Activated CD8-positive, alpha-beta memory T cell treated with anti-CD3 and anti-CD28 coated beads for 36 hours (primary cell): Measurements from ENCODE around the gene SRSF4. TPM values are rescaled to one million over a fixed set of nuclear protein-coding genes. Genes with fewer than 3 reads are reported as not detected.
"Not testable (repeated sequence)": the region's sequence is repeated elsewhere in the genome, so short reads cannot be mapped to it uniquely, and the experiment has no call there.

Experiments used
- CTCF ChIA-PET: fragments of 350-600 bp; sonication (Branson Sonifier 250); formaldehyde crosslinking; loops from one replicate; lab custom pipeline; 2021; ENCODE audit warnings: antibody characterized with exemption; lab: Charles Lee
- POLR2A ChIA-PET: fragments of 350-600 bp; sonication (Branson Sonifier 250); formaldehyde crosslinking; loops from one replicate; lab custom pipeline; 2021; ENCODE audit warnings: antibody characterized with exemption; lab: Charles Lee
- total RNA-seq, 2 experiments: library from RNA; stranded (reverse); gene quantifications; one replicate each; pipeline ENCODE4 v1.2.3, GENCODE V29; 2021

Gene SRSF4
- total RNA-seq, 2 experiments from 2014 or later, result 116 to 120 TPM

DNA sequence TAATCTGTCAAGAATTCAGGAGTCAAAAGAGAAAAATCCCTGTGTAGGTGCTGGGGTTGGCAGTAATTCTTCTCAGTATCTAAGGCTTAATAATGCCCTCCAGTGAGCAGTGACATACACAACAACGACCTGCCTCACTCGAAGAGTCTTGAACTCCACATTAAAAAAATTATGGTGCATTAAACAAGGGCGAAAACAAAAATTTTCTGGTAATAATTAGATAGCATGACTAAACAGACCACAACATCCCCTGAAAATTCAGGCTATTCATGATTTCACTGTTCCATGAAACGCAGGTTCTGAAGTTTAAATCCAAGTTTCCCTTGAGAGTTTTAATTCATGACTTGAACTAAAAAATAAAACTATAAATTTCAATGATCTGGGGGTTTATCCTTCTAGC is 5.1 kb downstream of the SRSF4 start:
- CTCF ChIA-PET, result no interaction called here
- POLR2A ChIA-PET, result no interaction called here

- CTCF ChIA-PET, result no interaction called here
- POLR2A ChIA-PET, result no interaction called here
Measured at GRCh38 chr1:29172415-29172939, 9.2 kb downstream of the SRSF4 start.

- ChIA-PET CTCF (no interaction called here), POLR2A (no interaction called here)
Measured at GRCh38 chr1:29171521-29171920, 10.2 kb downstream of the SRSF4 start.

DNA sequence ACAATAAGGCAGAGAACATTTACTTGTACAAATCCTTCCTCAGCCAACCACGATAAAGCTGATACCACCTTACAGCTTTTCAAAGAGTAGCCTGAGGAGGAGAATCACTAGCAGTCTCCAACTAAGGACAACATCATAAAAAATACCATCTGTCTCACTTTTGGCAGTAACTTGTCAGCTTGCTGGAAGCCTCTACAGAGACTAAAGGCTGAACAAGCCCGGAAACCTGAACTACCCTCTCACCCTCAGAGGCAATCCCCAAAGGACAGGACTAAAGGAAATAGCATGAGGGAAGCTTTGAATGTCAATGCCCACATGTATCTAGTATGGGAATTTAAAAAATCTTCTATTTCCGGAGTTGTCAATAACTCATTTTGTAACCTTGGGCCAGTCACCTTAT is 10.6 kb downstream of the SRSF4 start:
- ChIA-PET CTCF (no interaction called here), POLR2A (no interaction called here)

GRCh38 chr1:29169976-29170375 is 11.7 kb downstream of the SRSF4 start:
- CTCF ChIA-PET, result interaction anchor here (0.6 to 1.0 kb wide), 2 partner anchors 33 to 378 kb away, joined by 3 to 4 read pairs; no protein-coding TSS in a partner anchor
- POLR2A ChIA-PET, result no interaction called here

DNA sequence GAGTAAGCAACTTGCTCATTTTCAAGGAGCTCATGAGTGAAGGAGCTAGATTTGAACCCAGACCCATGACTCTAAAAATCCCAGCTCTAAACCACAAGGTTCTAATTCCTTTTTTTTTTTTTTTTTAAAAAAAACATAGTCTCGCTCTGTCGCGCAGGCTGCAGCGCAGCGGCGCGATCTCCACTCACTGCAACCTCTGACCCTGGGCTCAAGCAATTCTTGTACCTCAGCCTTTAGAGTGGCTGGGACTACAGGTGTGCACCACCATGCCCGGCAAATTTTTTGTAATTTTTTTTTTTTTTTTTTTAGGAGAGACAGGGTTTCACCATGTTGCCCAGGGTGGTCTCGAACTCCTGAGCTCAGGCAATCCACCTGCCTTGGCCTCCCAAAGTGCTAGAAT is 13.8 kb downstream of the SRSF4 start:
- POLR2A ChIA-PET, result interaction anchor here (0.7 kb wide), 1 partner anchor 12 kb away, joined by 7 read pairs; no protein-coding TSS in a partner anchor
- CTCF ChIA-PET, result interaction anchor here (0.7 kb wide), 2 partner anchors 56 to 1679 kb away, joined by 3 read pairs; no protein-coding TSS in a partner anchor

DNA sequence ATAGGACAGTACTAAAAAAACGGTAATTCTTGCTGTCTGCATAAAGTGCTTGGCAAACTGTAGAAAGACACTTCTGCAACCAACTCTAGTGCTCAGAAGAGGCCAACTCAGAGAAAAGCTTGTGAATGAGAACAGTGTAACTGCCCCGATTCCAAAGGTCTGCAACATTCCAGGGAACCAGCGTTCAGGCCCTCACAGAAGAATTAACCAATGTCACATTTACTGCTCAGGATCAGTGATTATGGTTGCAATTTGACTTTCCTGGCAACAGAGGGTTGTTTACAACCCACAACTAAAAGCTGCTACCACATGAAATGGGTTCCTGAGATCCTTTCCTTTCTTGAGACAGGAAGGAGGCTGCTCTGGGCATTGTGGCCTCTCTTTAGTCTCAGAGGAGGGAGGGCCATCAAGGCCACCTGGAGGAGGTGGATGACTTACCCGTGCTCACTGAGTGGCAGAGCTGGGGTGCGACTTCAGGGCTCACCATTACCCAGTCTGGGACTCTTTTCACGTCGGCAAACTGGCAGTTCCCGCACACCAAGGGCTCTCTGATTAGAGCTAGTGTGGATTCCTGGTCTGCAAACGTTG is 15.3 kb downstream of the SRSF4 start:
- ChIA-PET CTCF (interaction anchor here (0.5 kb wide), 1 partner anchor 10 kb away, joined by 3 read pairs; no protein-coding TSS in a partner anchor), POLR2A (interaction anchor here (0.6 to 1.3 kb wide), 2 partner anchors 15 to 208 kb away, joined by 4 to 7 read pairs; partner anchors contain the start of gene SRSF4)

GRCh38 chr1:29164588-29164987 is 17.1 kb downstream of the SRSF4 start:
- ChIA-PET POLR2A (no interaction called here), CTCF (no interaction called here)

DNA sequence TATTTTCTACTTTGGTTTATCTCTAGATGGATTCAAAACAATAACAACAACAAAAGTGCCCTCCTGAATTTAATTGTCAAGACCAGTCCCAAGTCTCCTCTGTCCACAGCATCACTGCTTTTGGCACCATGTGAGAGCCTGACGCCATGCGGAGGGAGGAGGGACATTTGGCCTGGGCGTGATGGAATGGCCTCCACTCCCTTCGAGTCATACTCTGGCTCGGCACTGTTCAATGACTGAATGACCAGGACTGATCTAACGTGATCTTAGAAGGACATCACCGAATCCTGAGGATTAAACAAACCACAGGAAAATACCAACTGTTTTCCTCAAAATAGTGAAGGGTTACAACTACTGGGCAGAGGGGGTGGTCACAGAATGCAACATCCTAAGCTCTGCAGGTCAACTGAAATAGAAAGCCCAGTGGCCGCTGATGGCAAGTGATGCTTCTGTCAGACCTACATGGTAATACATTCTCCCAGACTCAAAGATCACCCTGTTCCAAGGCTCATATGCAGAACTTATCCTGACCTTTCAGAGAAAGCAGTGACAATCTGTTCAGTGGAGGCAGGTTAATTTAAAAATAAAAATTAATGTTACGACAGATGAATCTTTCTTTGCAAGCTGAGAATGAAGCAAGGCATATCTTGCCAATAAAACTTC is 19.1 kb downstream of the SRSF4 start:
- CTCF ChIA-PET, result interaction anchor here (0.5 kb wide), 1 partner anchor 288 kb away, joined by 3 read pairs; no protein-coding TSS in a partner anchor
- POLR2A ChIA-PET, result no interaction called here

DNA sequence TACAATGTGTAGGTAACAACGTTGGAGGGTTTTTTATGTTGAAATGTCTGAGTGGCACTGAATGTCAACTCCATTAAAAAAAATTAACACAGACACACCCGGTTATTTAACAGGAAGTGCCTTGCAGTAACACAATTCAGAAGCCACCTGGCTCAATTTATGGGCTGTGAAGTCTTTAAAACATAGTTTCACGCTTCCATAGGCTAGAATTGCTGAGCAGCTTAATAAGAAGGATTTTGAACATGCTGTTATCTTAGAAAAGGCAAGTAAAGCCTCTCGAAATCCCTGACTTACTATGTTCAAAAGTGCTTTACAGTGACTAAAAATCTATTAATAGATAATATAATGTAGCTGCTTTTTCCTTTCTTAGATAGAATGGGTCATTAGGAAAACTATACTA is 19.7 kb downstream of the SRSF4 start:
- POLR2A ChIA-PET, result no interaction called here
- CTCF ChIA-PET, result interaction anchor here (0.5 kb wide), 1 partner anchor 287 kb away, joined by 3 read pairs; no protein-coding TSS in a partner anchor

DNA sequence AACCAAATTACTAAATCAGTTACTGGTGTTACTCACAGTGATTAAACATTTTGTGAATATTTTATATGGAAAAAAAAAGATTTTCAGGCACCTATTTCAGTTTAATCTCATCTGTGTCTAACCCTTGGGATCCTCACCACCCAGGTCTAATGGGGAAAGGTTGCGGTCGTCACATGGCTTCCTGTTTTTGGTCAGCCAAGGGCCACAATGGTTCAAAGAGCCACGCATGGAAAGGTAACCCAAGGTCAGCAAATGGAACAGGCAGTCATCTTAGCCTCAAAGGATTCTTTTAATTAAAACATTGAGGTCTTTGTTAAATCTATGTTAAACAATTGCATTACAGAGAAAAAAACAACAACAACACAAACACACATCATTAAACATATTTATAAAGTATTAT is 21.9 kb downstream of the SRSF4 start:
- ChIA-PET CTCF (interaction anchor here (0.6 kb wide), 2 partner anchors 20 to 1723 kb away, joined by 3 to 5 read pairs; no protein-coding TSS in a partner anchor), POLR2A (no interaction called here)

GRCh38 chr1:29157269-29157601 is 24.5 kb downstream of the SRSF4 start:
- POLR2A ChIA-PET, result interaction anchor here (0.6 kb wide), 1 partner anchor 21 kb away, joined by 7 read pairs; no protein-coding TSS in a partner anchor
- CTCF ChIA-PET, result interaction anchor here (0.9 kb wide), 1 partner anchor 32 kb away, joined by 3 read pairs; no protein-coding TSS in a partner anchor

- POLR2A ChIA-PET, result interaction anchor here (0.6 to 0.7 kb wide), 2 partner anchors 21 to 267 kb away, joined by 6 to 7 read pairs; no protein-coding TSS in a partner anchor
- CTCF ChIA-PET, result interaction anchor here (0.7 to 0.9 kb wide), 2 partner anchors 10 to 31 kb away, joined by 3 read pairs; no protein-coding TSS in a partner anchor
Measured at GRCh38 chr1:29156543-29157268, 25.0 kb downstream of the SRSF4 start.

GRCh38 chr1:29152046-29152805 is 29.5 kb downstream of the SRSF4 start:
- CTCF ChIA-PET, result no interaction called here

DNA sequence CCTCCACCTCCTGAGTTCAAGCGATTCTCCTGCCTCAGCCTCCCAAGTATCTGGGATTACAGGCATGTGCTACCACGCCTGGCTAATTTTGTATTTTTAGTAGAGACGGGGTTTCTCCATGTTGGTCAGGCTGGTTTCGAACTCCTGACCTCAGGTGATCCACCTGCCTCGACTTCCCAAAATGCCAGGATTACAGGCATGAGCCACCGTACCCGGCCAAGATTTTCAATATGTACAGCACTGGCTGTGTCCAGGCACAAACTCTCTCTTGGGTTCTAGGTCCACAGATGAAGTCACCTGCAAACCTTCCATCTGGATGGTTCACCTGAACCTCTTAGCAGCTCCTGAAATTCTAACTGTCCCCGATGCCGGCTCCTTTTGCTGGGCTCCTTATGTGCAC is 31.4 kb downstream of the SRSF4 start:
- CTCF ChIA-PET, result interaction anchor here (0.6 kb wide), 1 partner anchor 821 kb away, joined by 3 read pairs; no protein-coding TSS in a partner anchor
- POLR2A ChIA-PET, result not testable (repeated sequence)

More at GRCh38 chr1:29152046-29152805, 29.5 kb downstream of the SRSF4 start:
- POLR2A ChIA-PET, result no interaction called here

- ChIA-PET CTCF (no interaction called here), POLR2A (no interaction called here)
Measured at GRCh38 chr1:29148656-29149491, 32.8 kb downstream of the SRSF4 start.

- POLR2A ChIA-PET, result no interaction called here
- CTCF ChIA-PET, result interaction anchor here (0.7 to 1.1 kb wide), 2 partner anchors 337 to 400 kb away, joined by 3 to 4 read pairs; no protein-coding TSS in a partner anchor
Measured at GRCh38 chr1:29145739-29146437, 35.8 kb downstream of the SRSF4 start.
